ENCODE data around the gene SLC33A1.
"Not testable (repeated sequence)": the region's sequence is repeated elsewhere in the genome, so short reads cannot be mapped to it uniquely, and the experiment has no call there.

SLC33A1 gene

GRCh38 chr3:155854141-155854940 is at the start of gene SLC33A1:
Gene SLC33A1 (minus strand): TSS chr3:155854427. CDS start chr3:155853997, 430 bp downstream.
- peak; percentile 99 for DNase-seq (ENCODE audit: low spot score)

DNA sequence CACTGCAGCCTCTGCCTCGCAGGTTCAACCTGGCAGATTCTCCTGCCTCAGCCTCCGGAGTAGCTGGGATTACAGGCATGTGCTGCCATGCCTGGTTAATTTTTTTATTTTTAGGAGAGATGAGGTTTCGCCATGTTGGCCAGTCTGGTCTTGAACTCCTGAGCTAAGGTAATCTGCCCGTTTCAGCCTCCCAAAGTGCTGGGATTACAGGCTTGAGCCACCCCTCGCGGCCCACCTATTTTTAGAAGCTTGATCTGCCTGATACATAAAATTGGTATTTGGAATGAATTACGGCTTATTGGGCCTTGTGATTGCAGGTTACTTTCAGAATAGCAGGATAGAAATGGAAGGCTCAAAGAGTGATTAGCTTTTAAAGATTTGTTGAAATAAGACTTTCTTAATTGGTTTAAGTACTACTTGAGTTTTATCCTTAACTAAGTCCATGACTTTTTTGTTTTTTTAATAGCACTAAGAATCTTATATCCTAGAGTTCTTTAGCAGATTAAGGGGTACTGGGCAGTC is 41.2 kb upstream of the SLC33A1 start:
- DNase-seq (ENCODE audit: low spot score), result no peak

DNA sequence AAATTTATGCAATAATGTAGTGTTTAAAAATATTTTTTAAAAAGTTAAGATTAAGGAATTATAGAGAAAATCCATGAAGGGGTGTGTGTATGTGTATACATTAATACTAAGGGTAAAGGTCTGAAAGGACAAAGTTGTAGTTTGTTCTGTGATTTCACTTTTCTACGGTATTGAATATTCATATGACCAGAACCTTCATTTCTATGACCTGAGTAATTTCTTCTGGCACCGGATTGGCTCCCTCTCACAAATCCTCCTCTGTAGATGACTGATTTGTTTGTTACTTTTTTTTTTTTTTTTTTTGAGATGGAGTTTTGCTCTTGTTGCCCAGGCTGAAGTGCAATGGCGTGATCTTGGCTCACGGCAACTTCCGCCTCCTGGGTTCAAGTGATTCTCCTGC is 37.1 kb upstream of the SLC33A1 start:
- DNase-seq (ENCODE audit: low spot score), result no peak

DNA sequence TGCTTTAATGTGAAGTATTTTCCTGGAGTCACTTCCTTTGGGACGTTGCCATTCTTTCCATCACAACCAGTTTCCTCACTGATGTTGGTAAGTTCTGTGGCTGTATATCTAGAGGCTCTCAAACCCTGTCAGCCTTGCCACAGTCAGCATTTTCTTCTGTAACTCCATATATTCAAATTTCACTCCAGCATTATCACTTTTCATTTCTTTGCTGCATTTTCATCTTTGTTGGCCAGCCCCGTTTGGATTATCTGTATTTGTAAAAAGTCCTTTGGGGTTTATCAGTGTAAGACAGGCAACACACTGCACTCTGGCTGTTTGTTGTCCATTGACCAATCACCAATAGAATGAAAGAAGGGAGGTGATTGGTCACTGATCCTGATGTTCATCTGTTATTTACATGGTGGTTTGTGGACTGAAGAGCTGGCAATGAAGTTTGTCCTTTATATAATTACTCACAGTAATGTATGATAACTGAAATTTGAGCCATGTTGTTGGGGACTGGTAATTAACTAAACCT is 36.5 kb upstream of the SLC33A1 start:
- no peak for DNase-seq (ENCODE audit: low spot score)

- no peak for DNase-seq (ENCODE audit: low spot score)
Measured at GRCh38 chr3:155889952-155890351, 35.7 kb upstream of the SLC33A1 start.

DNA sequence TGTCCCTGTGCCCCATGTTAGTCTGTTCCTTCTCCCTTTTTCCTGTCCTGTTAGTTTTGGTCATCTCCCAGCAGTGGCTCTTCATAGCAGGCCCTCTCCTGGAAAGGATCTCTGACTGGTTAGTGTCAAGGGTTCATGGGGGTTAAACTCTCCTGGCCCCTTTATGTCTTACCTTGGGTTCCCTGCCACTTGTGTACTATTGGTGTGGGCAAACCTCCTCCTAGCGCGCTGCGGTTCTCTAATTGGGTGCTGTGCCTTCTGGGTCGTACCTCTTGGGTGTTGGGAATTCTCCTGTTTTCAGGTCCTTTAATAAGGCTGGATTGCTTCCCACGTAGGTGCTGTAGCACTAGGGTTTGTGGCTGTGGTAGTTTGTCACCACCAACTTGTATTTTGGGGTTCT is 35.0 kb upstream of the SLC33A1 start:
- DNase-seq (ENCODE audit: low spot score), result no peak

GRCh38 chr3:155886915-155887314 is 32.7 kb upstream of the SLC33A1 start:
- no peak for DNase-seq (ENCODE audit: low spot score)

DNA sequence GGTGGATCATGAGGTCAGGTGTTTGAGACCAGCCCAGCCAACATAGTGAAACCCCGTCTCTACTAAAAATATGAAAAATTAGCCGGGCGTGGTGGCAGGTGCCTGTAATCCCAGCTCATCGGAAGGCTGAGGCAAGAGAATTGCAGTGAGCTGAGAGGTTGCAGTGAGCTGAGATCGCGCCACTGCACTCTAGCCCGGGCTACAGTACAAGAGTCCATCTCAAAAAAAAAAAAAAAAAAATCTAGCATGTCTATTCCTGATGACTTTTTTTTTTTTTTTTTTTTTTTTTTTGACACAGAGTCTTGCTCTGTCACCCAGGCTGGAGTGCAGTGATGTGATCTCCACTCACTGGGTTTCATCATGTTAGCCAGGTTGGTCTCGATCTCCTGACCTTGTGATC is 32.1 kb upstream of the SLC33A1 start:
- not testable (repeated sequence) for DNase-seq (ENCODE audit: low spot score)

DNA sequence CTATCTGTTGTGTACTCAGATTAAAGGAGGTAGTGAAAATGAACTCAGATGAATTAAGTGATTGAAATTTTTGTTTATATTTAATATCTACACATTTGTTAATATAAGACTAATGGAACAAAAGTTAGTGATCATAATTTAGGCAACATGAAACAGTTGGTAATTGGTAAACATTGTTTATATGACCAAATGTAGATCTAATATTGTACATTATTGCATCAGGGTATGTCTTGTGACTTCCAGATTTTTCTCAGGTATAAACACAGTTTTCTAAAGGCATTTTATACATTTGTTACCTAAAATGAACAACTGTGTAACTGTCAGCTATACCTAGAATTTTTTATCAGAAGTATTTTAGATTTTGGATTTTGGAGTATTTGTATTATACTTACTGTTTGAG is 31.1 kb upstream of the SLC33A1 start:
- DNase-seq (ENCODE audit: low spot score), result no peak

DNA sequence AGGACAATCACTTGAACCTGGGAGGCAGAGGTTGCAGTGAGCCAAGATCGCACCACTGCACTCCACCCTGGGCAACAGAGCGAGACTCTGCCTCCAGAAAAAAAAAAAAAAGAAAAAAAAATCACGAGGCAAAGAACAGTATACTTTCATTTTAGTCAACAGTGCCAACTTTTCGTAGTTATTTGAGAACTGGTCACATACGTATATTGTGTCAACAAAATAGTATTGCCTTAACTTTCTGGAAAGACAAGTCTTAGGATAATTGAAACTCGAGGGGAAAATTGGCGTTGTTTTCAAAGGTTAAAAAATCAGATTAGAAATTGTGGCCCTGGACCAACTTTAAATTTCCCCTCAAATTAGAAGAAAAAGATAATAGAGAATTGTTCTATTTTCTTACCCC is 30.1 kb upstream of the SLC33A1 start:
- DNase-seq (ENCODE audit: low spot score), result no peak

GRCh38 chr3:155880286-155880685 is 26.1 kb upstream of the SLC33A1 start:
- DNase-seq (ENCODE audit: low spot score), result no peak

- no peak for DNase-seq (ENCODE audit: low spot score)
Measured at GRCh38 chr3:155876503-155876902, 22.3 kb upstream of the SLC33A1 start.

DNA sequence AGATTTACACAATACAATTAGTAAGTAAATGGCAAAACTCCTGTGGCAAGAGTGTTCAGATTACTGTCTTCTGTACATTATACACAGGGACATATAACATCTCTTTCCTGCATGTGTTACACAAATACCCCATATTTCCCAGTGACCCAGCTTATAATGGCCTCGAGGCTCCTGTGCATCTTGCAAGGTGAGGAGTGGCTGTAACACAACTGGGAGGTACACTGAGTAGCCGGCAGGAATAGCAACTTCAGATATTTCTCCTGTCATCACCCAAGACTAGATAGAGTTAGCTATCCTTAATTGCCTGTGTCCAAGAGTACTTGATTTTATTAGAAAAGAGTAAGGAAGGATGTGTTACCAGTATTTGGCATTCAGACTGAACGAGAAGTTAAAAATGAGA is 21.8 kb upstream of the SLC33A1 start:
- DNase-seq (ENCODE audit: low spot score), result no peak

DNA sequence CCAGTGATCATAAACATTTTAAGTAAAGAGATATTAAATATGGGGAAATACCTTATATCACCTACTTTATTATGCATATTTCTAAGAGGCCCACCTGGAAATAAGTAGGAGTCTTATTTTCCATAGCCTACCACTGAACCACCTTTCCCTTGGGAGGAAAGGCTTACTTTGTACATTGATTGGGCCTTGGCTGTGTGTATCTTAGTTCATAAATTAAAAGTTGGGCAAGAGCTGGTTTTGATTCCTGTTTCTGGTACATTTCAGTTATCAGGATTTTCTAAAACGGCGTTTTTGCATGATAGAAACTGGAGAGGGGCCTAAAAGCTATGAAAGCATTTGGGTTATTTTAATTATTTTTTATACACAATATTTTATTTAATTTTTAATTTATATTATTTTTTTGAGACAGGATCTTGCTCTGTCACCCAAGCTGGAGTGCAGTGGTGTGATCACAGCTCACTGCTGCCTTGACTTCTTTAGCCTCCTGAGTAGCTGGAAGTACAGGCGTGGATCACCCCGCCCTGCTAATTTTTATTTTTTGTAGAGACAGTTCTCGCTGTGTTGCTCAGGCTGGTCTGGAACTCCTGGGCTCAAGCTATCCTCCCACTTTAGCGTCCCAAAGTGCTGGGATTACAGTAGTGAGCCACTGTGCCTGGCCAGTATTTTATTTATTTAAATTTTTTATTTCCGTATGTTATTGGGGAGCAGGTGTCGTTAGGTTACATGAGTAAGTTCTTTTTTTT is 18.8 kb upstream of the SLC33A1 start:
- DNase-seq (ENCODE audit: low spot score), result peak; percentile 28

DNA sequence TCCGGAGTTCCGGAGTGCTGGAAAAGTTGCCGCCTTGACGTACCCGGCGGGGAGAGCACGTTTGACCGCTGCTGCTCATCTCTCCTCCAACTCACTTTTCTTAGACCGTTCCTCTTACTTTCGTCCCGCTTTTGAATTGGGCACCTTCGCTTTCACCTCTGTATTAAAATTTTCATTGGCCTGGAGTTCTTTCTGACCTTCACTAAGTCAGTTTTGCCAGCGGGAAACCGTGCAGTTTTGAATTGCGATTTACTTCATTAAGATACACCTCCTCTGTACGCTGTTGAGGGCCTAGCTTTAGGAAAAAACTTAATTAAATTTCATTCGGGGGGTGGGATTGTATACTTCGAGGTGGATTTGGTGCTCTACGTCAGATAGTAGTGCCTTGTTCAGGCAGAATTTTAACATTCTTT is 17.5 kb upstream of the SLC33A1 start:
- DNase-seq (ENCODE audit: low spot score), result peak; percentile 58

DNA sequence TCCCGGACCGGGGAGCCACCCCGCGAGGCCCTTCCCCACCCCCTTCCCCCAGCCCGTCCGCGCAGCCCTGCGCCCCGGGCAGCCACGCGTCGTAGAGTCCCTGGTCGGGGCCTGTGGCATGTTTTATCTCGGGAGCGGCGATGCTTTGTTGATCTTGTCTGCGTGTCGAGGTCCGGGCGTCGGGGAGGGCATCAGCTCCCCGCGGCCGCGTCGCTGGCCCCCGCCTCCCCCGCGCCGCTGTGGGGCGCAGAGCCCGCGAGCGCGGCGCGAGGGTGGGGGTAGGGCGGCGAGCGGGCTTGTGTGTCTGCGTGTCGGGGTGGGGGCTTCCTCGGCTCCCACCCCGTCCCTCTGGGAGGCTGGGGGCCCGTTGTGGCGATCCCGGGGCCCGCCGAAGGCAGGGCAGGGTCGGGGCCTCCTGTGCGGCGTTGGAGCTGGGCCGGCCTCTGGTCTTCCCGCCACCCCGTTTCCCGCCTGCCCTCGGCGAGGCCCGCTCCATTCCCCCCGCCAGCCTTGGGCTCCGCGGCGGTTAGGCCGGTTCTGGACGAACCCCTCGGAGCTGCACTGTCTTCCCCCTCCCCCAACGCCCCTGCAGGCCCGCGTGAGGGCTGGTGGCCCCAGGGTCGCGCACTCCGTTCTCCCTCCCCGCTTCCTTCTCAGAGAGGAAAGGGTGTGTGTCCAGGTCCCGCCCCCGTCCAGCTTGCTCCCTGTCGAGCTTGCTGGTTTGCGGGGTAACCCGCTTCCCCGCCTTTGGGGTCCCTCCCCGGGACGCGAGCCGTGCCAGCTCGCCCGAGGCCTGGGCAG is 16.9 kb upstream of the SLC33A1 start:
- peak; percentile 46 for DNase-seq (ENCODE audit: low spot score)

DNA sequence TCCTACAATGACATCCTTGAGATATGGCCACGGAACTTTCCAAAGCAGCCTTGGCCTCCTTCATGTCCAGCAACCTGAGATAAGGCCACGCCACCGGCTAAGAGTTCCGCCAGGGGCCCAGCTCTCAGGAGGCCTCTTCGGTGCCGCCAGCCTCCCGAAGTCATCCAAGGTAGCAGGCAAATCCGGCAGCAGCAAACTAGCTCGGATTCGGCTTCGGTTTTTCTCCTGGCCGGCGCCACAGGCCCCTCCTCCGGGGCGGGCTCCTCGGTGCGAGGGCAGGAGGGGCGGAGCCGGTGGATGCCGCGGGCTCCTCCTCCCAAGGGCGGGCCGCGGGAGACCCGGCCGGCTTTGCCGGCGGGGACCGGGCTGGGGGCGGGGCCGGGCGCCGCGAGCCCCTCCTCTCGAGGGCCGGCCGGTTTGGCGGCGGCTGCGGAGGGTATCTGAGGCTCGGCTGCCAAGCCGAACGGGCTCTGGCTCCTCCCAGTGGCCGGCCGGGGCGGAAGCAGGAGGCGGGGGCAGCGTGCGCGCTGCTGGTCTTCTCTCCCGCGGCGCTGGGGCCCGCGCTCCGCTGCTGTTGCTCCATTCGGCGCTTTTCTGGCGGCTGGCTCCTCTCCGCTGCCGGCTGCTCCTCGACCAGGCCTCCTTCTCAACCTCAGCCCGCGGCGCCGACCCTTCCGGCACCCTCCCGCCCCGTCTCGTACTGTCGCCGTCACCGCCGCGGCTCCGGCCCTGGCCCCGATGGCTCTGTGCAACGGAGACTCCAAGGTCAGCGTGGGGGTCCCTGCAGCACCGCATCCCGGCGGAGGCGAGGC is 16.1 kb upstream of the SLC33A1 start, which contains the start of gene GMPS:
GMPS (plus strand) TSS at position 518 of the 812 bp plus-strand sequence; CDS start at position 739, 221 bp downstream.
- peak; percentile 96 for DNase-seq (ENCODE audit: low spot score)

GRCh38 chr3:155869691-155870090 is 15.5 kb upstream of the SLC33A1 start:
- no peak for DNase-seq (ENCODE audit: low spot score)

DNA sequence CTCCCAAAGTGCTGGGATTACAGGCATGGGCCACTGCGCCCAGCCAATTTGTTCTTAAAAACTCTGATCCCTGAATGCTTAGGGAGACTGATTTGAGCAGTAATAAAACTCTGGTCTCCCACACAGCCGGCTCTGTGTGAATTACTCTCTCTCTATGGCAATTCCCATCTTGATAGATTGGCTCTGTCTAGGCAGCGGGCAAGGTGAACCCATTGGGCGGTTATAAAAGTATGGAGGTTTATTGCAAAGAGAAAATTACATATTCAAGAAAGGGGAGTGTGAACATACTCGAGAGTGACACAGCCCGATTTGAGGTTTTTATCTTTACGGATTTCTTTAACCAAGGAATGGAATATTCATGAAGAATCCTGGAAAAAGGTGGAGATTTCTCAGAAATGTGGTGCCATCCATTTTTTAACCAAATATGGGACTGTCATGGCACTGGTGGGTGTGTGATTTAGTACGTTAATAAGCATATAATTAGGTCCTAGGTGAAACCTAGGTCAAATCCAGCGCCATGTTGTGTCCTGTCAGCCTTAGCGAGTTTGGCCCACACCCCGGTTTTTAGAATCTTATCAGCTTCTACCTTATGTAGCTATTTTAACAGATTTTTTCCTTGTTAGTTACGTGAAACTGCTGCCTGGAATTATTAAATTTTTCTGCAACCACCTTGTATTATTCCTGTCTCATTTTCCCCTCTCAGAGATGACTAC is 9.0 kb upstream of the SLC33A1 start:
- DNase-seq (ENCODE audit: low spot score), result no peak

DNA sequence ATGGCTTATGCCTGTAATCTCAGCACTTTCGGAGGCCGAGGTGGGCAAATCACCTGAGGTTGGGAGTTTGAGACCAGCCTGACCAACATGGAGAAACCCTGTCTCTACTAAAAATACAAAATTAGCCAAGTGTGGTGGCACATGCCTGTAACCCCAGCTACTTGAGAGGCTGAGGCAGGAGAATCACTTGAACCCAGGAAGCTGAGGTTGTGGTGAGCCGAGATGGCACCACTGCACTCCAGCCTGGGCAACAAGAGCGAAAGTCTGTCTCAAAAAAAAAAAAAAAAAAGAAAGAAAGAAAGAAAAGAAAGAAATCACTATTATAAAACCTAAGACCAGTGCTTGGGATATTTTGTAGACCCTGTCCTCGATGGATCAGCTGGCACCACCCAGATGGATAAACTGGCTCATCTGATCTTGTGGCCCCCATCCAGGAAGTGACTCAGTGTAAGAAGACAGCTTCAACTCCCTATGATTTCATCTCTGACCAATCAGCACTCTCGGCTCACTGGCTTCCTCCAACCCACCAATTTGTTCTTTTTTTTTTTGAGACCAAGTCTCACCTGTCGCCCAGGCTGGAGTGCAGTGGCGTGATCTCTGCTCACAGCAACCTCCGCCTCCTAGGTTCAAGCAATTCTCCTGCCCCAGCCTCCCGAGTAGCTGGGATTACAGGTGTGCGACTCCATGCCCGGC is 8.2 kb upstream of the SLC33A1 start:
- not testable (repeated sequence) for DNase-seq (ENCODE audit: low spot score)
